Testis (tissue), 2 donors: ENCODE measurements around the gene CARD14.

Experiments used
- POLR2A ChIP-seq: fragments of 450-650 bp; IDR thresholded peaks from one replicate; pipeline ENCODE4 v1.6.1; 2017; ENCODE audit warnings: antibody characterized with exemption, mild to moderate bottlenecking, moderate library complexity
- TF ChIP-seq, protein P1 (sequence below), 3 experiments: fragments of 450-650 bp in 2 of 3; fragments of 200-600 bp in 1 of 3; sonication (generic) in 1 of 3; IDR thresholded peaks; one replicate each; pipeline ENCODE4 v1.5.1; 2016 to 2019; ENCODE audit warnings: antibody characterized with exemption in 3 of 3, mild to moderate bottlenecking in 2 of 3, moderate library complexity in 1 of 3

DNA sequence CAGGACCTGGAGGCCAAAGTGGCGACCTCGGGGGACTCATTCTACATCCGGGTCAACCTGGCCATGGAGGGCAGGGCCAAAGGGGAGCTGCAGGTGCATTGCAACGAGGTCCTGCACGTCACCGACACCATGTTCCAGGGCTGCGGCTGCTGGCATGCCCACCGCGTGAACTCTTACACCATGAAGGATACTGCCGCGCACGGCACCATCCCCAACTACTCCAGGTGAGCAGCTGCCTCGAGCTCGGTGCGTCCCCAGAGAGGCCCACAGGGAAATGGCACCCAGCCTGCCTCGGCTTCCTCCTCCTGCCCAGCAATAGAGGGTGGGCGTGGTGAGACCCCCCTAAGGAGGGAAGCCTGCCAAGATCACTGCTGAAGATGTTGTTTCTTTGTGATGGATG lies 32.4 kb downstream of the CARD14 start:
- no peak for TF ChIP-seq POLR2A
- TF ChIP-seq, protein P1, sequence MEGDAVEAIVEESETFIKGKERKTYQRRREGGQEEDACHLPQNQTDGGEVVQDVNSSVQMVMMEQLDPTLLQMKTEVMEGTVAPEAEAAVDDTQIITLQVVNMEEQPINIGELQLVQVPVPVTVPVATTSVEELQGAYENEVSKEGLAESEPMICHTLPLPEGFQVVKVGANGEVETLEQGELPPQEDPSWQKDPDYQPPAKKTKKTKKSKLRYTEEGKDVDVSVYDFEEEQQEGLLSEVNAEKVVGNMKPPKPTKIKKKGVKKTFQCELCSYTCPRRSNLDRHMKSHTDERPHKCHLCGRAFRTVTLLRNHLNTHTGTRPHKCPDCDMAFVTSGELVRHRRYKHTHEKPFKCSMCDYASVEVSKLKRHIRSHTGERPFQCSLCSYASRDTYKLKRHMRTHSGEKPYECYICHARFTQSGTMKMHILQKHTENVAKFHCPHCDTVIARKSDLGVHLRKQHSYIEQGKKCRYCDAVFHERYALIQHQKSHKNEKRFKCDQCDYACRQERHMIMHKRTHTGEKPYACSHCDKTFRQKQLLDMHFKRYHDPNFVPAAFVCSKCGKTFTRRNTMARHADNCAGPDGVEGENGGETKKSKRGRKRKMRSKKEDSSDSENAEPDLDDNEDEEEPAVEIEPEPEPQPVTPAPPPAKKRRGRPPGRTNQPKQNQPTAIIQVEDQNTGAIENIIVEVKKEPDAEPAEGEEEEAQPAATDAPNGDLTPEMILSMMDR (IDR thresholded peaks at IDR 0.05), result no peak
